Left renal pelvis (tissue), 4 donors: Measurements from ENCODE around the gene NEK10. TPM values are rescaled to one million over a fixed set of nuclear protein-coding genes. Genes with fewer than 3 reads are reported as not detected.
"Not testable (repeated sequence)": the region's sequence is repeated elsewhere in the genome, so short reads cannot be mapped to it uniquely, and the experiment has no call there.

ENCODE experiments used
- DNase-seq, 4 donors: peaks; one replicate each; pipeline ENCODE4 v3.0.0-alpha.2; 2013; ENCODE audit warnings: low read depth in 4 of 4, low spot score in 3 of 4
- polyA plus RNA-seq, 4 donors: library from polyadenylated mRNA; unstranded; fragments of 120-200 nt; gene quantifications; one replicate each; pipeline ENCODE4 v1.2.1, GENCODE V29; 2013; ENCODE audit not compliant: insufficient read length in 4 of 4

NEK10 gene
- polyA plus RNA-seq, 4 donors, result 0.46 to 2.1 (median 1.8) TPM

DNA sequence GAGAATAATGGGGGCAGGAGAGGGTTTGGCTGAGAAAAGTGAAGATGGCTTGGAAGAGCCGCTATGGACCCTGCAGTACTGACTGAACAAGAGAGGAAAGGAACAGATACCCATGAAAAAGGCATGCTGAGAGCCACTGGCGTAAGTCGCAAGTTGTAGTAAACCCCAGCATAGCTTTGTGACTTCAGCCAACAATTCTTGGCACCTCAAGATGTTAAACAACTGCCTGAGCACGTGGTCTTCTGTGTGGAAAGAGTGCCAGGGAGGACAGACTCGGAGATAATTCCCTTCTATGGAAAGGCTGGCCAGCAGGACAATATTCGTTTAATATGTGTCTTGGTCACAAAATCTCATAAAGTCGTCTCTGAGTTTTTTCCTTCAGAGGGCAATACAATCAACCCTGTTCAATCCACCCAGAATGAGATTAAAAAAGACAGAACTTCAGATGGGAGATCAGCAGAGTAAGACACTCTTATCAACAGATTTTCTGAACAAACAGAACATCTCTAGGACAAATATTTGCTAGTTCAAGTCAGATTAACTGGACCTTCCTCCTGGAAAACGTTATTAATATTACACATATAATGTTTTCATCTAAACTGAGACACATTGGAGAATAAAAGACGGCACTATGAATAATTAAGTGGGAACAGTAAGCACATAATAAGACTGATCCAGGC, 49.2 kb downstream of the NEK10 start:
- DNase-seq, result no peak

GRCh38 chr3:27319304-27319703, 49.9 kb downstream of the NEK10 start:
- no peak for DNase-seq

- DNase-seq, result no peak
Observed at GRCh38 chr3:27317096-27317495, 52.1 kb downstream of the NEK10 start.

DNA sequence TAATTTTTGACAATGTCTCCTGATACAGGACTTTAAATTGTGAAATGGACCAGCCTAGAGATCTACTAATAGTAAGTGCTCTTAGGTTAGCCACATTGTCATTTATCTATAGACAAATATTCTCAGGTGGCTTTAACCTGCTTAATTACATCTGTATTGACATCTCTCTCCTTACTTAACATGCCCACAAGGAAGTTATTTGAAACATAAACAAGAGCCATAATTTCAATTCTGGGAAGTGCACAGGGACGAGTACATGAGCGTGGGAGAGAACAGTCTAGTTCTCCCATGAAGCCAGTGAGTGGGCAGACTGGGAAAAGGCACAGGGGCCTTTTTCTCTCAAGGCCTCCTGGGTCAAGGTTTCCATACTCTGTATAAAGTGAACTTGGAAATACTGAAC, 54.2 kb downstream of the NEK10 start:
- DNase-seq, result no peak

DNA sequence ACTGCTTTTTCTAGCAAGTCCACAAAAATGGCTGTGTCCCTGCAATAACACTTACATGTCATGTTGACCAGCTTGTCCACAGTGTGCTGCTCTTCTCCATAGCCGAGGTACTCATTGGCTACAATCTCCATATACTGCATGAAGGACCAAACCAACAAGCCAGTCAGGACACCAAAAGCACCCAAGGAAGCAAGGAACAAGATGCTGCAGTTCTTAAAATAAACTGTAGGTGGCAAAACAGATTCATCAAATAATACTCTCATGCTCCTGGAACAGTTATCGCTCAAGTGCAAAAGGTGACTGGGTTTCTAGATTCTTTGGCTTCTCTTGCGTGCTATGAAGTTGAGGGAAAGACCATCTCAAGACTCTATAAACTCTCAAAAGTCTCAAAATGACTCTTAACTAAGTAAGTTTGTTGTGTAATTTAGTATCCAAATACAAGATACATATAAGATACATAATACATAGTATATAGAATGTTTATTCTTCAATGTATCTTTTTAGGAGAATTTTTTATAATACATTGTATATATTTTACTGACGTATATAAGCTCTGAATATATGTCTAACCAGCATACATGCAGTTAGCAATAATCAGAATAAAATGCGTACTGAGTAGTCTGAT, 57.0 kb downstream of the NEK10 start:
- peak; percentile 18 to 41 (median 37) for DNase-seq

GRCh38 chr3:27311400-27311799, 57.8 kb downstream of the NEK10 start:
- DNase-seq, result no peak

- no peak for DNase-seq
Observed at GRCh38 chr3:27310688-27311087, 58.5 kb downstream of the NEK10 start.

GRCh38 chr3:27307566-27307965, 61.6 kb downstream of the NEK10 start:
- no peak for DNase-seq

DNA sequence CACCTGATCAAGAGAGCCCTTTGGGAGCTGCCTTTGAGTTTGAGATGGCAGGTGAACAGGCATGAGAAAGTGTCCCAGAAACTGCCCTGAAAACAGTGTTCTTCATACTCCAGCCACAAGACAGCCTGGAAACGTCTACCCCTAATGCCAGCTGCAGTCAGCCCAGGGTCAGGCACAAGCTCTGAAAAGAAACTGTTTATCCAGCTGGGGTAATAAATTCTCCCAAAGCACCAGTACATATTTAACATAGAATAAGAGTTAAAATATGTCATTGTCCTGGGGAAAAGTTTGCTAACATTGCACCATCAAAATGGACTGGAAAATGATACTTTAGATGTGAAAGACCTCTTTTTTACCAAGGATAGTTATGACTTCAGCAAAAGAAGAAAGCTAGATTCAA, 66.3 kb downstream of the NEK10 start:
- DNase-seq, result no peak

DNA sequence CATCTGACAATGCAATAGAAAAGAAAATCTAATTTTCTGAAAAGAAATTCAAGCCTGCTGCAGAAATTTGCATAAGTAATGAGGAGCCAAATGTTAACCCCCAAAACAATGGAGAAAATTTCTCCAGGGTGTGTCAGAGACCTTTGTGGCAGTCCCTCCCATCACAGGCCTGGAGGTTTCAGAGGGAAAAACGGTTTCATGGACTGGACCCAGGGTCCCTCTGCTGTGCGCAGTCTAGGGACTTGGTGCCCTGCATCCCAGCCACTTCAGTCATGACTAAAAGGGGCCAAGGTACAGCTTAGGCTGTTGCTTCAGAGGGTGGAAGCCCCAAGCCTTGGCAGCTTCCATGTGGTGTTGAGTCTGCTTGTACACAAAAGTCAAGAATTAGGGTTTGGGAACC, 70.2 kb downstream of the NEK10 start:
- DNase-seq, result not testable (repeated sequence)

DNA sequence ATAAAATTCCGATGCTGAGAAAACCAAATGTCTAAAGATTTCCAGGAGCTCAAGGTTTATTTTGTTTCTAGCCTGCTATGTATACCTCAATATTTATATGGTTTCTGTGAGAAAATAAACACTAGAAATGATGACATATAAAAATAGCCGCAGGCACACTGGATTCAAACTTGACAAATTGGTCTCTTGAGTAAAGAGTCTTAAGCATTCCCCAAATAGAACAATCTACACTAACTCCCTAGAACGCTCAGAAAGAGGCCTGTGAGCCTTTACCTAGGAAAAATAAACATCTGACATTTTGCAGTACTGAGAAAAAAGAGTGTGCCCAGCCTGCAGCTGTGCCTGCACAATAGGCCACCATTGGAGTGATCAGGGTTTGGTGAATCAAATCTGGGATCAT, 75.2 kb downstream of the NEK10 start:
- no peak for DNase-seq

DNA sequence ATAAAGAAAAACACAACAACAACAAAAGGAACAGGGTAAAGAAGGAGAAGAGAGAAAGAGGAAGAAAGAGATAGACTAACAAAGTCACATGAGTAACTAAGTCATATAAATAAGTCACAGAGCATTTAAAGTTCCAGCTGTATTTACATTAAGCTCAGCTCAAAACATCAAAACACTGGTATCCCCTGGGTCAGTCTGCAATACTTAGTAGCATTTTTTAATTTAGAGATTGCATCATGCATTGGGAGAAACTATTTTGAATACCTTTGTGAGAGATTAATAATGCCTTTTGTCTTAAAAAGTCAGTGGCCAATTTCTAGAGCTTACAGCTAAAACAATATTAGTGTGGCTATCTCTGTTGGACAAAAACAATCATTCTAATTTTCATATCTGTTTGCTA, 78.4 kb downstream of the NEK10 start:
- no peak for DNase-seq

- no peak for DNase-seq
Observed at GRCh38 chr3:27289769-27290413, 79.3 kb downstream of the NEK10 start.

GRCh38 chr3:27287052-27287451, 82.1 kb downstream of the NEK10 start:
- DNase-seq, result no peak

- DNase-seq, result not testable (repeated sequence)
Observed at GRCh38 chr3:27286467-27286866, 82.7 kb downstream of the NEK10 start.

DNA sequence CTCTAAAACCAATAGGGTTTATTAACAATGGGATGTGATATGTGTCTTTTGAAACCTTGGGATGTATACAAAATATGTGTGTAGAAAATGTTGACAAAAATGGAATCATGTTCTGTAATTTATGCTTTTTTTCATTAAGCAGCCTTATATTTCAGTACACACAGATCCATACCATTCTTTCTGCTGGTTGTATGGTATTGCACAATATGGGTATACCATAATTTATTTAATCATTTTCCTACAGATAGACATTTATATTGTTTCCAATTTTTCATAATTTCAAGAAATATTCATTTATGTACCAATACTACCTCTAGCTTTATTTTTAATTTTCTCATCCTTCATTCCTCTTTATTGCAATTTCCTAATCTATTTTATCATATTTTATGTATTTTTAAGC, 83.5 kb downstream of the NEK10 start:
- DNase-seq, result no peak

GRCh38 chr3:27281671-27282150, 87.5 kb downstream of the NEK10 start:
- DNase-seq, result no peak

DNA sequence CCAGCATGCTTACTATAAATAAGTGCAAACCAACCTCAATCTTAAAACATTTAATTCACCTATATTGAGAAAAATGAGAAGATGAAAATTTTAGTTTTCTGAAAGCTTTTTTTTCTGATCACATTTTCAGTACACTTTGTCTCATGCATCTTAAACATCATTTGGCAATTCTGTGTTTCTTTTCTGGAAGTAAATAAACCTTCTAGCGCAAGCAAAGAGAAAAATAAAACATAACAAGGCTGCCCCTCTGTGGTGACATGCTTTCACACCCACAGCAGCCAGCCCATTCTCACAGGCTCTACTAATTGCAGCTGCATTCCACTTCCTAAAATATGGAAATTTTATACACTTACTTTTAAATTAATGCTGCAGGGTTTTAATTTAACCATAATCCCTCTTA, 90.1 kb downstream of the NEK10 start:
- DNase-seq, result peak in 1 of 4 donors; percentile 24

GRCh38 chr3:27278383-27279055, 90.7 kb downstream of the NEK10 start:
- DNase-seq, result no peak

- no peak for DNase-seq
Observed at GRCh38 chr3:27275441-27275990, 93.7 kb downstream of the NEK10 start.

DNA sequence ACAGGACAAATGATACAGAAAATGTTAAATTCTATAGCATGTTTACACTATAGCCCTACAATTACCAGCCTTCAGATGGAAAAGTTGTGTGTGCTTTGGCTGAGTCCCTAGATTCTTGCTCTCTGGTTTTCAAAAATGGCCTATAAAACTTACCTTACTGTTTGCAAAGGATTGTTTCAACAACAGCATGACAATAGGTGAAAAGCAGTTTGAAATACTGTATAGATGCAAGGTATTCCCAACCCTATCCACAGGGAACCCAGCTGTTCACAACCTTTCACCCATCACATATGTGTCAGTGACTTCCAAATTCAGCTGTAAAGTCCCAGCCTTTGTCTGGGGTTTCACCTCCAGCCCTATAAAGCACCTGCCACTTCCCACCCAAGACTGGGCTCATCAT, 97.3 kb downstream of the NEK10 start:
- no peak for DNase-seq
